IPS-18a (cell line): ENCODE results near the gene HOXD10.

Experiments
- H3K27ac ChIP-seq: one replicate; pipeline ENCODE4 v1.5.1; 2013; ENCODE audit warnings: low read length
- H3K27me3 ChIP-seq: one replicate; pipeline ENCODE4 v1.6.1; 2013; ENCODE audit warnings: mild to moderate bottlenecking, low read length; ENCODE audit not compliant: control insufficient read depth, insufficient read depth
- H3K36me3 ChIP-seq: one replicate; pipeline ENCODE4 v1.6.1; 2013; ENCODE audit warnings: low read depth, low read length; ENCODE audit not compliant: control insufficient read depth
- H3K4me1 ChIP-seq: one replicate; pipeline ENCODE4 v1.6.1; 2013; ENCODE audit warnings: low read depth, low read length; ENCODE audit not compliant: control insufficient read depth
- H3K4me3 ChIP-seq: one replicate; pipeline ENCODE4 v1.5.1; 2013; ENCODE audit warnings: low read length
- H3K9ac ChIP-seq: one replicate; pipeline ENCODE4 v1.6.1; 2013; ENCODE audit warnings: mild to moderate bottlenecking, low read length, moderate library complexity
- H3K9me3 ChIP-seq: one replicate; pipeline ENCODE4 v1.6.1; 2013; ENCODE audit warnings: low read depth, low read length; ENCODE audit not compliant: control insufficient read depth

Gene HOXD10

DNA sequence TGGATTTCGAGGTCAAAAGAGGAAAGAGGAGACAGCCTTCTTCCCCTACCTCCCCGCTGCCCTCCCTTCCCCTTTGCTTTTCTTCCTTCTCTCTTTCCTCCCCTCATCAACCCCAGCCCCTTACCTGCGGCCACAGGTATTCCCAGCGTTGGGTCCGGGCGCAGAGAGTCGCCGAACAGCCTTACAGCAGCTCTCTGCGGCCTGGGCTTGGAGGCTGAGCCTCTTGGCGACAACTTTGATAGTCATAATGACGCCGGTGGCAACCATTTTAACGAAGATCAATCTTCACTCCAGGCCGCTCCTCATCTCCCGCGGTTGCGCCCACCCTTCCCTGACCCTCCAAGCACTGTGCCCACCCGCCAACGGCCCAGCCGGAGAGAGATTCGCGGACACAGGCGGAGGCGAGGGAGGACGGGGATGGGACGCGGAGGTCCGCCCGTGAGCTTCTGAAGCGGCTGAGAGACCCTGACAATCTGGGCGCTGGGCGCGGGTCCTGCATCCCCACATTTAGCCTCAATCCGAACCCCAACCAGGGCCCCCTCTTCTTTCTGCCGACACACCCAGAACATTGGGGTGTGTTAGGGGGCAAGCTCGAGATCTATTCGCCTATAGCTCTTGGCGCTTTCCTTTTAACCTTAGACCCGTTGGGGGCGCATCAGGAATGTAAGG, 31.3 kb upstream of the HOXD10 start:
- no peak overlapping the region for H3K4me3 ChIP-seq
- no peak overlapping the region for H3K9ac ChIP-seq
- H3K27me3 ChIP-seq, result peaks cover 100% of the 10 kb centered on the region
- H3K4me1 ChIP-seq, result no peaks in the 10 kb centered on the region
- H3K9me3 ChIP-seq, result no peaks in the 10 kb centered on the region
- no peak overlapping the region for H3K27ac ChIP-seq
- H3K36me3 ChIP-seq, result no peaks in the 10 kb centered on the region

DNA sequence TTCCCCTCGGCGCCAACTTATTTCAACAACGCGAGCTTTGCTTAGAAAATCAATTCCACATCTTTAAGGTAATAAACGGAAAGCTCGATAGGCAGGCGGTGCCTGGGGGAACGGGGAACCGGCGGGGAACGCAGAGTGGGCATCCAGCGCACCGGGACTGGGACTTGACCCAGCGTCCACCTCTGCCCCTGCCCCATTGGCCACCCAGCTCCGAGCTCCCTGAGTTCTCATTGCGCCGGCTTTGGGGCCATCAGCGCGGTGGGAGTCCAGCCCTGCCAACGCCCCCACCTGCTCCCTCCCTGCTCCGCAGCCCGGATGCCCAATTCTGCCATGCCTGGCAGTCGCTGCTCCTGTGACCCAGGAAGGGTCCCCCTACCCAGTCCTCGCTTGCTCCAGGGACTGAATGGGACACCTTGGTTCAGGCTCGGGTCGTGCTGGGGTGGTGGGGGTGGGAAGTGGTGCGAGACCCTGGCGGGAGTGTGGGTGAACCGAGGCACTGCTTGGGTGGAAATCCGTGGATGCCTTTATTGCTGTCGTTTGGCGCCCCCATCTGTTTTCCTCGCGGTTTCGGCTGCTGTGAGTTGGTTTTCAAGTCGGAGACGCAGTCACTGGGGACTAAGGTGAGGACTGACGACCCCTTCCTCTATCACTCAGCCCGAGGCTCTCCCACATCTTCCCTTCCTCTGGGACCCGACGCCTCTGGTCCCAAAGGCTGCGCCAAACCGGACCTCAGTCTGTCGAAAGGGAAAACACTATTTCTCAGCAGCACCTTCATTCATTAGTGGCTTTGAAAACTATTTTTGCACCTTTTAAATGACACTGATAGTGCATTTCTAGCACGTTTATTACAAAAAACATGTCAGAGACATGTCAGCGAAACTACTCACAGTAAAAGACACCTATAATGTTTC, 30.5 kb upstream of the HOXD10 start:
- no peak overlapping the region for H3K4me3 ChIP-seq
- H3K27ac ChIP-seq, result no peak overlapping the region
- no peak overlapping the region for H3K9ac ChIP-seq
- H3K36me3 ChIP-seq, result no peaks in the 10 kb centered on the region
- H3K4me1 ChIP-seq, result no peaks in the 10 kb centered on the region
- H3K27me3 ChIP-seq, result peaks cover 100% of the 10 kb centered on the region
- H3K9me3 ChIP-seq, result no peaks in the 10 kb centered on the region

- H3K27me3 ChIP-seq, result peaks cover 100% of the 10 kb centered on the region
- no peak overlapping the region for H3K27ac ChIP-seq
Measured at GRCh38 chr2:176087330-176088047, 29.1 kb upstream of the HOXD10 start.

DNA sequence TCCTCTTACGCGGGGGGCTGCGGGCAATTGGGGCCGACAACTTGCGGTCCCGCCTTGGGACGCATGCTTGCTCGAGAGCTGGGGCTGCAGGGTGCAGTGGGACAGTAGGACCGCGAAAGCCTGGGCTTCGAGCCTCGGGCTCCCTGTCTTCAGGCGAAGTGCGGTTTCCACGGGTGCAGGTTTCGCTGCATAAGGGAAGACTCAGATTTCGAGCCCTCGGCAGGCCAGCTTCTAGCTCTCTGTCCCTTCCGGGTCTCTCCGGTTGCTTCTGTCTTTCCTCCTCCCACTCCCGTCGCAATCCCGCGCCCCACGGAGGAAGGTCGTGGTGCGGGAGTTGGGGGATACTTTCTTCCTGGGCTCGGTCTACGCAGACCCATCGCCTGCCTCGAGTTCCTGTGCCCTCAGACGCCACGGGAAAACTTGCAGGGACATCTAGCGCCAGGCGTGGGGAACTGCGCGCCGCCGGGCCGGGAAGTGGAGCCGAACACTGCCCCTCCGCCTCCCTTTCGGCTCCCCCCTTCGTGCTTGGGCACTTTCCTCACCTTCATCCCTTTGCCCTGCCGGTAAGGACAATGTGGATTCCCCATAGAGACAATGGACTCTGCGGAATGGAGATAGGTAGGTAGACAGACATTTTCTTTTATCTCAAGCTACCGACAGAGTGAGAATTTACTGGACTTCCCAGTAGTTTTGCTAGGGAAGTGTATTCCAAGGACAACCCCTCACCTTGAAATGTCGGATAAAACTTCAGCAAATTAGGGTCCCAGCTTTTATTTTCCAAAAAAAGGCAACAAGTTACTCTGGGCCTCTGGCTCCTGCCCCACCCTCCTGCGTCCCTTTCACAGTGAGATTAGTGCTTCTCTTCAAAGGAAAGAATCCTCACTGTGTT, 28.3 kb upstream of the HOXD10 start:
- no peak overlapping the region for H3K9ac ChIP-seq

More at GRCh38 chr2:176087330-176088047, 29.1 kb upstream of the HOXD10 start:
- Histone ChIP-seq H3K36me3 (no peaks in the 10 kb centered on the region), H3K4me1 (no peaks in the 10 kb centered on the region), H3K4me3 (peak overlapping the region; percentile 38), H3K9me3 (no peaks in the 10 kb centered on the region), H3K9ac (no peak overlapping the region)

GRCh38 chr2:176088937-176089842, 27.4 kb upstream of the HOXD10 start:
- Histone ChIP-seq H3K27ac (no peak overlapping the region), H3K27me3 (peaks cover 100% of the 10 kb centered on the region)

More for the DNA sequence above, 28.3 kb upstream of the HOXD10 start:
- H3K27ac ChIP-seq, result no peak overlapping the region
- no peaks in the 10 kb centered on the region for H3K4me1 ChIP-seq
- H3K4me3 ChIP-seq, result peak overlapping the region; percentile 38
- peaks cover 100% of the 10 kb centered on the region for H3K27me3 ChIP-seq
- no peaks in the 10 kb centered on the region for H3K36me3 ChIP-seq
- no peaks in the 10 kb centered on the region for H3K9me3 ChIP-seq

GRCh38 chr2:176089843-176090395, 26.7 kb upstream of the HOXD10 start:
- H3K36me3 ChIP-seq, result no peaks in the 10 kb centered on the region
- no peak overlapping the region for H3K27ac ChIP-seq
- H3K4me1 ChIP-seq, result no peaks in the 10 kb centered on the region
- H3K4me3 ChIP-seq, result no peak overlapping the region
- H3K9me3 ChIP-seq, result no peaks in the 10 kb centered on the region
- peaks cover 100% of the 10 kb centered on the region for H3K27me3 ChIP-seq
- no peak overlapping the region for H3K9ac ChIP-seq

More at GRCh38 chr2:176088937-176089842, 27.4 kb upstream of the HOXD10 start:
- H3K4me1 ChIP-seq, result no peaks in the 10 kb centered on the region
- no peak overlapping the region for H3K4me3 ChIP-seq
- no peaks in the 10 kb centered on the region for H3K36me3 ChIP-seq
- no peak overlapping the region for H3K9ac ChIP-seq
- H3K9me3 ChIP-seq, result no peaks in the 10 kb centered on the region

DNA sequence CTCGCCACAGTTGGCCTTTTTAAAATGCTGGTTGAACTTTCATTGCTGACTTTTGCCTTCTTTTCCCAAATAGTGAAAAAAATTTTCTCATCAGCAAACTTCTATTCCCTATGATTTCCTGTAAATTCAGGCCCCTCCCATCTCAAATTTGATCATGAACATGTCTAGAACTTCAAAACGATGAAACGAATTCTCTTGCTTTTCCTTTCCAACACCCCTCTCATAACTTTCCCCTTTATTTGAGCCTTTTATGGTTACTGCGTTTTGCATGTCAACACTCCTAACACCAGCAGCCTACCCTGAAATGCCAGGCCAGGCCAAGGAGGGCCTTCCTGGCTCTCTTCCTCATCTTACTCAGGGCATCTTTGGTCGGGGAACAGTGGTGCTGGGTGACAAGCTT, 25.7 kb upstream of the HOXD10 start:
- Histone ChIP-seq H3K4me3 (no peak overlapping the region), H3K27me3 (peaks cover 100% of the 10 kb centered on the region), H3K4me1 (no peaks in the 10 kb centered on the region), H3K36me3 (no peaks in the 10 kb centered on the region), H3K9ac (no peak overlapping the region), H3K9me3 (no peaks in the 10 kb centered on the region), H3K27ac (no peak overlapping the region)

DNA sequence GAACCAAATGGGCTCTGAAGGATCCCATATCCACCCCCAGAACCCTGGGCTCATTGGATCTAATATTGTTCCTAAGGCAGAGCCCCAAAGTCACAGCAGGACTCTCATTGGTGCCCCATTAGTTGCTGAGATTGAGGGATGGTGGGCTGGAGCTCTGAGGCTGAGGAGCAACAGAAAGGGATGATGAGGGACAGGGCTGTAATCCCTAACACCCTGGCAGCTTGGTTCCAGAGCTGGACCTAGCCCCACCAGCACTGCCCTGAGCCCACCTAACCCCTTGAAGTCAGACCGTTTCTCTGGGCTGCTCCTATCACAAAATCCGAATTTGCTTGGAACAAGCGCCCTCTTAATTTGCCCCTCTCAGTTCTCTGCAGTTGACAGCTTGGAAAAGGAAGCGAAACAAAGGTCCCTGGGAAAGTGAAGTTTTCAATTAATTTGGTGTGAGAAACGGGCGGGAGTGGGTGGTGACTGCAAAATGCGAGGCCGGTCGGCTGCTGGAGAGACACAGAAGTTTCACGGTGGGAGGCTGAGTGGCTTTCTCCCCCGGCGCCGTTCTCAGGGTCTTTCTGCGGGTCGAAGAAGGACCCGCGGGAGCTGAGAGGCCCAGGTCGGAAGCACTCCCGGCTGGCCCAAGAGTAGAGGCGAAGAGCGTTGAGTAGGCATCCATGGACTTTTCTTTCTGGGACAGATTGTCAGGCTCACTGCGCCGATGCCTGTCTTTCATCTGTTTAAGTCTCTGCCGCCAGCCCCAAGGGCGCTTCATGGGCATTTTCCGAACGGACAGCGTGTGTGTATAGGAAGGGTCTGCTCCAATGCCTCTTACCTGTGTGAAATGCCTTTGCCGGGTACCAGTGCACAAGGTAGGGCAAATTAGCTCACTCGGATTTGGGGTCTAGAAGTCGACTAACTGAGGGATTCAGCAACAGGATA, 25.0 kb upstream of the HOXD10 start:
- peaks cover 4% of the 10 kb centered on the region for H3K4me1 ChIP-seq
- peaks cover 100% of the 10 kb centered on the region for H3K27me3 ChIP-seq
- no peaks in the 10 kb centered on the region for H3K9me3 ChIP-seq
- H3K4me3 ChIP-seq, result no peak overlapping the region
- H3K27ac ChIP-seq, result no peak overlapping the region
- H3K9ac ChIP-seq, result no peak overlapping the region
- H3K36me3 ChIP-seq, result no peaks in the 10 kb centered on the region

DNA sequence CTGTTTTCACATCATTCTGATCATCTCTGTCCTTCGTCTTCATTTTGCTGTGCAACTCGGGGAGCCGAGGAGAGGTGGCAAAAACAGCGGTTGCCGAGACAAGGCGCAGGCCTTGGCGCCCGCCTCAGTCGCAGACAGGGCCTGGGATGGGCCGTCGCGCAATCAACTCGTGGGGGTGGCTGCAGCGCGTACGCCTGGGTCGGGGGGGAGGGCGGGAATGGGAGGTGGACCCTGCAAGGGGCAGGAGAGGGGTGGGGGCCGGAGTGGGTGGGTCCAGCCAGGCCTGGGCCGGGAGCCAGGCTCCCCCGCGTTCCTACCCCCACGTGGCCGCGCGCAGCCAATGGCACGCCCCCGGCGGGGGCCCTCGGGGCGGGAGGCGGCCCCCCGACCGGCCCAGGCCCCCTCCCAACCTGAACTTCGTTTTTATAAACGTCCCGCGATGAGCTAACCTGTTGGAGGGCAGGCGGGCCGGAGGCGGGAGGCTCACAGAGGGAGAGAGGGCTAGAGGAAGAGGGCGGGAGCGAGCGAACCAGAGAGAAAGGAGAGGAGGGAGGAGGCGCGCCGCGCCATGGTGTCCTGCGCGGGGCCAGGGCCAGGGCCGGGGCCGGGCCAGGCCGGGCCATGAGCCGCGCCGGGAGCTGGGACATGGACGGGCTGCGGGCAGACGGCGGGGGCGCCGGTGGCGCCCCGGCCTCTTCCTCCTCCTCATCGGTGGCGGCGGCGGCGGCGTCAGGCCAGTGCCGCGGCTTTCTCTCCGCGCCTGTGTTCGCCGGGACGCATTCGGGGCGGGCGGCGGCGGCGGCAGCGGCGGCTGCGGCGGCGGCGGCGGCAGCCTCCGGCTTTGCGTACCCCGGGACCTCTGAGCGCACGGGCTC, 24.1 kb upstream of the HOXD10 start, which contains the start of gene HOXD13:
HOXD13 (plus strand) TSS at position 452 of the 875 bp plus-strand sequence; CDS start at position 622, 170 bp downstream.
- Histone ChIP-seq H3K36me3 (no peaks in the 10 kb centered on the region), H3K27me3 (peaks cover 100% of the 10 kb centered on the region), H3K4me3 (peak within 1 kb of the TSS; percentile 31), H3K4me1 (peaks cover 6% of the 10 kb centered on the region), H3K27ac (no peak within 1 kb of the TSS), H3K9ac (no peak within 1 kb of the TSS), H3K9me3 (no peaks in the 10 kb centered on the region)
